ENCODE data around the gene AOPEP. TPM values are rescaled to one million over a fixed set of nuclear protein-coding genes. Genes with fewer than 3 reads are reported as not detected.

AOPEP gene
- total and polyA plus RNA-seq, 2 of the 13 experiments (the other 11 are each of a cell fraction or from before 2014, with no cell fraction given) = 22.2 to 41.6 TPM

- DNase-seq (ENCODE audit: low spot score) (no peak), ATAC-seq (no peak), FAIRE-seq (no peak)
- no peak overlapping the region for H2AFZ ChIP-seq (ENCODE audit: low read length)
- no peak for TF ChIP-seq TSC22D2 (CRISPR knock-in tag; IDR thresholded peaks at IDR 0.05; ENCODE audit: borderline replicate concordance)
- TF ChIP-seq HNRNPH1 (optimal IDR thresholded peaks at IDR 0.05; ENCODE audit: low read depth, low read length) = no peak
- TF ChIP-seq NFIB (CRISPR knock-in tag; IDR thresholded peaks at IDR 0.05; ENCODE audit: borderline replicate concordance) = no peak
- TF ChIP-seq ZNF580 (CRISPR knock-in tag; IDR thresholded peaks at IDR 0.05; ENCODE audit: borderline replicate concordance, low read depth) = no peak
- TF ChIP-seq, protein P1, sequence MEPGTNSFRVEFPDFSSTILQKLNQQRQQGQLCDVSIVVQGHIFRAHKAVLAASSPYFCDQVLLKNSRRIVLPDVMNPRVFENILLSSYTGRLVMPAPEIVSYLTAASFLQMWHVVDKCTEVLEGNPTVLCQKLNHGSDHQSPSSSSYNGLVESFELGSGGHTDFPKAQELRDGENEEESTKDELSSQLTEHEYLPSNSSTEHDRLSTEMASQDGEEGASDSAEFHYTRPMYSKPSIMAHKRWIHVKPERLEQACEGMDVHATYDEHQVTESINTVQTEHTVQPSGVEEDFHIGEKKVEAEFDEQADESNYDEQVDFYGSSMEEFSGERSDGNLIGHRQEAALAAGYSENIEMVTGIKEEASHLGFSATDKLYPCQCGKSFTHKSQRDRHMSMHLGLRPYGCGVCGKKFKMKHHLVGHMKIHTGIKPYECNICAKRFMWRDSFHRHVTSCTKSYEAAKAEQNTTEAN (CRISPR knock-in tag; conservative IDR thresholded peaks at IDR 0.05) = no peak
- TF ChIP-seq NCOR1 (IDR thresholded peaks at IDR 0.05; ENCODE audit: borderline replicate concordance, low read length) = no peak
- no peak for TF ChIP-seq ZNF710 (CRISPR knock-in tag; IDR thresholded peaks at IDR 0.05; ENCODE audit: borderline replicate concordance)
- TF ChIP-seq DZIP1 (CRISPR knock-in tag; IDR thresholded peaks at IDR 0.05) = no peak
- no peak for TF ChIP-seq PBX2 (CRISPR knock-in tag; IDR thresholded peaks at IDR 0.05)
- H3K27me3 ChIP-seq (ENCODE audit: control insufficient read depth in 1 of 2, insufficient read depth in 2 of 2, low read length in 2 of 2) = no peaks in the 10 kb centered on the region
- no peak overlapping the region for H3K27ac ChIP-seq (ENCODE audit: extremely low read length, insufficient read depth, low read length)
- no TSS peak for BruUV-seq (replicated peaks)
- no peaks in the 10 kb centered on the region for H3K9me3 ChIP-seq (ENCODE audit: low read length)
- peaks cover 0 to 5% of the 10 kb centered on the region in 2 experiments; a peak in 3 of 5 replicates for H3K36me3 ChIP-seq (replicated peaks in 1 of 2; ENCODE audit: control insufficient read depth in 1 of 2, insufficient read depth in 2 of 2, low read length in 2 of 2)
- no peak overlapping the region for H3K4me2 ChIP-seq (ENCODE audit: low read depth, low read length)
- intact Hi-C loops (cut with micrococcal nuclease; ENCODE audit: unreplicated experiment) (no loop called here), in situ Hi-C loops (cut with HindIII; ENCODE audit: extremely low pct_ligation_motif_present, low pct_unique_long_range_greater_than_20kb) (no loop called here)
- no peaks in the 10 kb centered on the region for H3K4me1 ChIP-seq (ENCODE audit: insufficient read depth, low read length)
- no peaks in the 10 kb centered on the region for H4K20me1 ChIP-seq (ENCODE audit: insufficient read depth, low read length)
- WGBS (ENCODE audit: low lambda C conversion rate) = 100% methylated on average over 1 of the region's 1 CpG
- H3K79me2 ChIP-seq (ENCODE audit: insufficient read depth, low read length) = no peaks in the 10 kb centered on the region
- ChIA-PET POLR2A (no interaction called here), CTCF (ENCODE audit: low intra/inter-chr PET ratio, low total read pairs) (no interaction called here)
- H3K9ac ChIP-seq (ENCODE audit: insufficient read depth, low read depth, low read length) = no peak overlapping the region
- no peak overlapping the region for H3K4me3 ChIP-seq (replicated peaks in 1 of 3; ENCODE audit: insufficient read depth in 1 of 3, low read depth in 2 of 3, low read length in 3 of 3)
Measured at GRCh38 chr9:95116808-95117204, 390.3 kb downstream of the AOPEP start.
